LoVo (cell line): ENCODE measurements around the gene PCNX4.

ENCODE experiments used
- DNase-seq: peaks from one replicate; pipeline ENCODE4 v3.0.0-alpha.2; 2016; ENCODE audit warnings: low spot score

The PCNX4 gene

DNA sequence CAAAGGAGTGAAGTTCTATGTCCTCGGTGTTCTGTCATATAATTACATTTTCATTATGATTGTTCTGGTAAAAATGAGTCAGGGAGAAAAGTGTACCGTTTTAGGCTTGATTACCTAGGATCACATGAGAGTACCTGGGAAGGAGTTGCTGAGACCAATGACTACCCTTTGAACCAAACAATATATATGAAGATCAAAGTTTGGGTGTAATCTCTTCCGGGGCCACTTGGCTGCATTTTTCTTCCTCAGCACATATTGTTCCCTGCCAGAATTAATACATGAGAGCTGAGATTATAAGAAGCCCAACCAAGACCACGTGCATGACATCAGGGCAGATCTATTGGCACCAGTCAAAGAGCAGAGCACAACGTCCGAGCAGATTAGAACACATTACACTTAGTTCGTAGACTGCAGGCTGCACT, 114.5 kb downstream of the PCNX4 start:
- DNase-seq, result no peak

DNA sequence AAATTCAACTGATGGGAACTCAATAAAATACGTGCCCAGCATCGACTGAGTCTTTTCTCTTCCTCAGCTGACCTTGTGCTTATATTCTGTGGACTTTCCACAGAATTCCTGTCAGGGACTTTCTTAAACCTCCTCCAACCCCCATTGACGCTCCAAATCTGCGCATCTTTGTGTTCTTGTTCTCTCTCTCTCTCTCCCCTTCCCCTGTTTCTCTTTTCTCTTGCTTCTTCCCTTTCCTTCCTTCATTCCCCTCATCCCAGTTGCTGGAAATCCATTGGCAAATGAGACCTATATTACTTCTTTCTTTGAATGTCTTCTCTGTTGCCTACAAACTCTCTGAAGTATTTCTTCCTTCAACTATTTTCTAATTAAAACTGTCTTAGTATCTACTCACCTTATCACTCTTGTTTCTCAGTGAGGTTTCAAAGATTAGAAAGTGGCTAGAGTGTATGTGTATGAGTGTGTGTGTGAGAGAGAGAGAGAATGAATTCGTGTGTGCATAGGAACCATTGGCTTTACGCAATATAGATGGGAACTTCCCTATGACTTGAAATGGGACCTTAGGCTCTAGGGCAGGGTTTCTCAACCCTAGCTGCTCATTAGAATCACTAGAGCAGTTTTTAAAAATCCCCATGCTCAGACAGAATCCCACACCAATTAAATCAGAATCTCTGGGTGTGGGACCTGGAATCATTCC, 115.3 kb downstream of the PCNX4 start:
- DNase-seq, result no peak

DNA sequence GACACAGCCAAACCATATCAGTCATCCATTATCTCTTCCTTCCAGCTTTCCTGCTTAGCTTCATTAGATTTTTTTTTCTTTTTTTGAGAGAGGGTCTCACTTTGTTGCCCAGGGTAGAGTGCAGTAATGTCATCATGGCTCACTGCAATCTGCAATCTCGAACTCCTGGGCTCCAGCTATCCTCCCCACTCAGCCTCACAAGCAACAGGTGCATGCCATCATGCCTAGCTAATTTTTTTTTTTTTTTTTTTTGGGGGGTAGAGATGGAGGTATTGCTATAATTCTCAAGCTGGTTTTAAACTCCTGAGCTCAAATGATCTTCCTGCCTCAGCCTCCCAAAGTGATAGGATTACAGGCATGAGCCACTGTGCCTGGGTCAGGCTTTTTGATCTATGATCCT, 119.0 kb downstream of the PCNX4 start:
- no peak for DNase-seq

DNA sequence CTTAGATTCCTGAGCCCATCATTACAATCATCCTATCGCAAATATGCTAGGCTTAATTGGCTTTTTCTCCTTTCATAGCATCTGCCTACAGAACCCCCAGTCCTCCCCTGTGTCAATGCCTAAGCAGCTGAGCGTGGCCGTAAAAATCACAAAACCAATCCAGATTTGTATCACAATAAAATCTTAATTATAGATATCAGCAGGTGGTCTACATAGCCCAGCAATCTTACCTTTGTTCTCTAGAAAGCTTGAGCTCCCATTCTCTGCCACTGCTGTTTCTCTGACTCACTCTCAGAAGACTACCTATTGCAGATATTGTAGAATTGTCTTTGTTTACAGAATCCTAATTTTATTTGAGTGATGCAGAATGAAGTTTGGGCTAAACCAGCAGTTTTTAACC, 119.4 kb downstream of the PCNX4 start:
- DNase-seq, result no peak

- DNase-seq, result no peak
Measured at GRCh38 chr14:60212503-60213371, 121.0 kb downstream of the PCNX4 start.

DNA sequence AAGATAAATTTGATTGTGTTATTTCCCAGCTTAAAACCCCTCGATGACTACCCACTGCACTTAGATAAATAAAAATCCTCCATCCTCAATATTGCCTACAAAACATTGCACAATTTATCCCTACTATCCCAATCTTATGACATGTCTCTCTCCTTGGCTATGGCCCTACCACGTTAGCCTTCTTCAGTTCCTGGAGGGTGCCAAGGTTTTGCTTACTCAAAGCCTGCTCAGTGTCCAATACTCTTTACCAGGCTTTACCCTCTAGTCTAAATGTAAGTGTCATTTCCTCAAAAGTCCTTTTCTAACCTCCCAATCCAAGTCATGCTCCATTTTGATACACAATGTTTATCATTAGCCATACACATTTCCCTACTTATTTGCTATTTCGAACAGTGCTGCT, 122.3 kb downstream of the PCNX4 start:
- DNase-seq, result no peak

GRCh38 chr14:60214415-60215126, 122.8 kb downstream of the PCNX4 start:
- DNase-seq, result no peak

- DNase-seq, result no peak
Measured at GRCh38 chr14:60215127-60215444, 123.4 kb downstream of the PCNX4 start.

DNA sequence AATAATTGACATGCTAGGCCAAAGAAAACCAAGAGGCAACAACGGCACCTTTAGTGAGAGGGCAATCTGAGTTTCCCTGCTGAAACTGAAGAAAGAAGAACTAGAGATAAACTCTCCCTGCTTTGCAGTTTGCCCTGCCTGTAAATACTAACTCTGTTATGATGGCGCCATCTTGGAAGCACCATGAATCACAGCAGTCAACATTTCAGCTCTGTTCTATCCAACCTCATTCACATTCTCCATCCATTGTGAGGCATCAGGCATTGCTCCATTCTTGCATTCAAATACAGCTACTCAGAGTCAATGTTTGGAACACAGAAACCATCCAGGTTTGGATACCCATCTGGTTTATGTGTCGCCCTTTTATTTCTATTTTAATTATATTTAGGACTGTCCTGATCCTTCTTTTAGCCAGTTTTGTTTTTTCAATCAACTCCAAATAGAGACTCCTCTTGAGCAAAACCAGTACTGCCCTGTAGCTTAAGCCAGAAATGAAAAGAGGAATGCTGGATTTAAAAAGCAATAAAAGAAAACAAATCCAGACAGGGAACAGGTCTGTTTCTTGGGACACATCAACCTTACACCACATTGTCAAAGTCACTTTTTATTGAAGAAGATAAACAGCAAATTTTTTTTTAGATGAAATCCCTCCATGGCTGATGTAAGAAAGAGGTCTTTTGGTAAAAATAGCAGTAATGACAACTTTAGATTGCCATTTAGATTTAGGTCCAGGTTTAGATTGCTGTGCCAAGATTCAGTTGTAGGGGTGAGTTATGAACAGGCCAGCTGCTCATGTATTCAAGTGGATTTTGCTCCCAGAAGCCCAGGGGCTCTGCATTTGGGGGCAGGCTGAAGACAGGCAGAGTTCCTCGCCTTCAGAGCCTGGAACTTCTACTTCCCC, 124.0 kb downstream of the PCNX4 start:
- DNase-seq, result no peak

DNA sequence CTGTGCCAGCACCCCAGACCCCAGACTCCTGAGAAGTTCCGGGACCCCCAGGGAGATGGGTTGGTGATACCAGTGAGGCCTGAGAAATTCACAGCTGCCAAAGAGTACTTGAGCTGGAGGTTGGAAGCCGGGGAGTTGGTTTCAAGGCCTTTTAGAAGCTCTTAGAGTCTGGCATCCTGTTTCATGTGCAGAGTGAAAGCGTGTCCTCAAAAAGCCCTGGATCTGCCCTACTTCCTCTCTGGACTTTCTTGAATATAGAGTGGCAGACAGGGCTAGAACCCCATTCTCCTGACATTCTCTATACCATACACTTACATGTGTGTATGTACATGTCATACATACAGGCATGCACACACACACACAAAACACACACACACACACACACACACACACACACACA, 126.0 kb downstream of the PCNX4 start:
- DNase-seq, result no peak
